GM23338 (cell line): Measurements from ENCODE around the gene SLC35D3. TPM values are rescaled to one million over a fixed set of nuclear protein-coding genes. Genes with fewer than 3 reads are reported as not detected.
"Not testable (repeated sequence)": the region's sequence is repeated elsewhere in the genome, so short reads cannot be mapped to it uniquely, and the experiment has no call there.

Experiments
- ATAC-seq: fragments of 200-7000 bp; cut with Tn5 transposase; 3 replicates; pipeline ENCODE4 v1.9.1; 2020
- DNase-seq: peaks from one replicate; pipeline ENCODE4 v3.0.0-alpha.2; 2015; ENCODE audit warnings: low spot score
- H2AFZ ChIP-seq: fragments of 200-600 bp; sonication (generic); 2 replicates; pipeline ENCODE4 v1.8.0; 2016; ENCODE audit warnings: antibody characterized with exemption, mild to moderate bottlenecking, moderate library complexity
- H3F3A ChIP-seq: fragments of 200-600 bp; sonication (generic); replicated peaks from 2 replicates; pipeline ENCODE4 v1.8.0; 2017; ENCODE audit warnings: antibody characterized with exemption, mixed run types, low read depth
- H3K27ac ChIP-seq: fragments of 200-600 bp; sonication (generic); 2 replicates; pipeline ENCODE4 v1.6.1; 2016; ENCODE audit warnings: low read depth
- H3K27me3 ChIP-seq: fragments of 200-600 bp; sonication (generic); 2 replicates; pipeline ENCODE4 v1.8.0; 2016; ENCODE audit warnings: mild to moderate bottlenecking, mixed run types, moderate library complexity; ENCODE audit not compliant: insufficient read depth
- H3K36me3 ChIP-seq: fragments of 200-600 bp; sonication (generic); 2 replicates; pipeline ENCODE4 v1.8.0; 2016; ENCODE audit warnings: mild to moderate bottlenecking; ENCODE audit not compliant: insufficient read depth
- H3K4me1 ChIP-seq: fragments of 200-600 bp; sonication (generic); 2 replicates; pipeline ENCODE4 v1.8.0; 2016; ENCODE audit warnings: mild to moderate bottlenecking, moderate library complexity; ENCODE audit not compliant: insufficient read depth
- H3K4me2 ChIP-seq: fragments of 200-600 bp; sonication (generic); 2 replicates; pipeline ENCODE4 v1.7.1; 2017; ENCODE audit warnings: mixed run types
- H3K4me3 ChIP-seq: fragments of 200-600 bp; sonication (generic); 2 replicates; pipeline ENCODE4 v1.6.1; 2016; ENCODE audit warnings: mixed run types
- H3K79me2 ChIP-seq: fragments of 200-600 bp; sonication (generic); replicated peaks from 2 replicates; pipeline ENCODE4 v1.8.0; 2017; ENCODE audit warnings: mild to moderate bottlenecking; ENCODE audit not compliant: insufficient read depth
- H3K9me2 ChIP-seq: fragments of 200-600 bp; sonication (generic); 2 replicates; pipeline ENCODE4 v1.8.0; 2017; ENCODE audit not compliant: insufficient read depth
- H4K20me1 ChIP-seq: fragments of 200-600 bp; sonication (generic); replicated peaks from 2 replicates; pipeline ENCODE4 v1.8.0; 2017; ENCODE audit warnings: mild to moderate bottlenecking; ENCODE audit not compliant: insufficient read depth
- H3K27ac Mint-ChIP-seq: 2 replicates; pipeline ENCODE4 v1.8.0; 2020; ENCODE audit warnings: inconsistent platforms, mild to moderate bottlenecking, moderate library complexity, mixed read lengths
- H3K27me3 Mint-ChIP-seq: 3 replicates; pipeline ENCODE4 v1.8.0; 2022; ENCODE audit warnings: low read depth, mild to moderate bottlenecking, moderate library complexity, mixed read lengths, inconsistent platforms; ENCODE audit not compliant: insufficient read depth, poor library complexity
- H3K36me3 Mint-ChIP-seq: 3 replicates; pipeline ENCODE4 v1.8.0; 2021; ENCODE audit warnings: low read depth, mild to moderate bottlenecking, inconsistent platforms, moderate library complexity, mixed read lengths
- H3K4me1 Mint-ChIP-seq: 3 replicates; pipeline ENCODE4 v1.8.0; 2020; ENCODE audit warnings: mild to moderate bottlenecking, inconsistent platforms, mixed read lengths
- H3K4me3 Mint-ChIP-seq: 3 replicates; pipeline ENCODE4 v1.8.0; 2021; ENCODE audit warnings: moderate library complexity, mild to moderate bottlenecking, inconsistent platforms, mixed read lengths
- H3K9me3 Mint-ChIP-seq: 3 replicates; pipeline ENCODE4 v1.8.0; 2020; ENCODE audit warnings: moderate library complexity, mild to moderate bottlenecking, inconsistent platforms, mixed read lengths
- CTCF ChIP-seq, 2 experiments: fragments of 200-600 bp in 1 of 2; sonication (generic) in 1 of 2; conservative IDR thresholded peaks; 2 replicates each; pipeline versions ENCODE4 v1.5.1 to v1.6.1; 2016 to 2017; ENCODE audit warnings: antibody characterized with exemption in 2 of 2, low read depth in 2 of 2, mild to moderate bottlenecking in 2 of 2, moderate library complexity in 1 of 2
- ETS1 ChIP-seq: IDR thresholded peaks from 2 replicates; pipeline ENCODE4 v1.6.1; 2016; ENCODE audit warnings: antibody characterized with exemption
- EZH2 ChIP-seq: fragments of 200-600 bp; sonication (generic); IDR thresholded peaks from one replicate; pipeline ENCODE4 v1.8.0; 2017; ENCODE audit warnings: antibody characterized with exemption, mild to moderate bottlenecking, low read depth; ENCODE audit not compliant: unreplicated experiment
- EZH2phosphoT487 ChIP-seq: fragments of 200-600 bp; sonication (generic); IDR thresholded peaks from one replicate; pipeline ENCODE4 v1.8.1; 2018; ENCODE audit warnings: antibody characterized with exemption; ENCODE audit not compliant: unreplicated experiment
- JUNB ChIP-seq: IDR thresholded peaks from one replicate; pipeline ENCODE4 v1.6.1; 2016; ENCODE audit warnings: antibody characterized with exemption; ENCODE audit not compliant: unreplicated experiment
- NANOG ChIP-seq: IDR thresholded peaks from 2 replicates; pipeline ENCODE4 v1.6.1; 2016; ENCODE audit warnings: antibody characterized with exemption, borderline replicate concordance
- ZNF114 ChIP-seq: fragments of 250-450 bp; sonication (Bioruptor Pico); IDR thresholded peaks from 2 replicates; pipeline ENCODE4 v1.5.0; 2020; ENCODE audit warnings: mild to moderate bottlenecking, moderate library complexity
- polyA plus RNA-seq: library from polyadenylated mRNA; unstranded; fragments of >200 nt; fragmentation: Nextera tagmentation; extraction: Ambion mirVana; gene quantifications from 2 replicates; pipeline ENCODE4 v1.2.1, GENCODE V29; 2016
- small RNA-seq: library from RNA; depleted of rRNA; stranded (forward); fragments of <200 nt; gene quantifications from one replicate; pipeline ENCODE3, GENCODE V24; 2014; ENCODE audit warnings: low replicate concordance
- total RNA-seq: library from RNA; depleted of rRNA; stranded (reverse); fragments of >200 nt; shearing (Covaris generic); gene quantifications from 2 replicates; pipeline ENCODE4 v1.2.3, GENCODE V29; 2014; rRNA removed

Gene SLC35D3
- total and polyA plus RNA-seq, 2 experiments from 2014 or later = 0.59 to 1.6 TPM

GRCh38 chr6:136971609-136972008, 49.5 kb downstream of the SLC35D3 start (continued):
- TF ChIP-seq CTCF (conservative IDR thresholded peaks at IDR 0.05; ENCODE audit: low read depth in 2 of 2) (no peak), ZNF114 (CRISPR knock-in tag) (no peak), ETS1 (no peak), NANOG (no peak), JUNB (no peak), EZH2phosphoT487 (no peak), EZH2 (no peak)

- not testable (repeated sequence) for H3K27me3 Mint-ChIP-seq, H3K27ac Mint-ChIP-seq, H3K36me3 Mint-ChIP-seq
Observed at GRCh38 chr6:136973781-136974180, 51.7 kb downstream of the SLC35D3 start.

More at GRCh38 chr6:136973781-136974180, 51.7 kb downstream of the SLC35D3 start:
- H3K4me3 Mint-ChIP-seq, H3K4me2 ChIP-seq, H3K36me3 ChIP-seq, H3K79me2 ChIP-seq, H4K20me1 ChIP-seq, DNase-seq, H3K27ac ChIP-seq, ATAC-seq, H3K4me3 ChIP-seq, H3K9me2 ChIP-seq, H3K27me3 ChIP-seq, H3F3A ChIP-seq, H3K9me3 Mint-ChIP-seq: not testable (repeated sequence)
- peaks cover 13% of the 10 kb centered on the region for H3K4me1 ChIP-seq
- peak overlapping the region; percentile 74 for H2AFZ ChIP-seq
- peaks cover 12% of the 10 kb centered on the region for H3K4me1 Mint-ChIP-seq

Small RNA genes lying within 50 kb of the gene (small RNA-seq; reads per million reads assigned to genes)
- gene RF00019 (not detected), gene RPL35AP3 (not detected)

Other genes with a start within 250 kb of the SLC35D3 start
- gene MAP3K5, start 129.8 kb upstream of the SLC35D3 start, total RNA-seq = 2.8 and 2.9 TPM in 2 replicates
- gene MAP3K5, start 129.8 kb upstream of the SLC35D3 start, polyA plus RNA-seq = 0.76 and 0.78 TPM in 2 replicates
- 13.5 and 24.1 TPM in 2 replicates for gene PEX7, start 99.7 kb upstream of the SLC35D3 start, total RNA-seq
- 11.8 and 12.4 TPM in 2 replicates for gene PEX7, start 99.7 kb upstream of the SLC35D3 start, polyA plus RNA-seq
- 2.4 and 3.5 TPM in 2 replicates for gene IL20RA, start 122.7 kb downstream of the SLC35D3 start, total RNA-seq
- gene IL20RA, start 122.7 kb downstream of the SLC35D3 start, polyA plus RNA-seq = 1.2 and 2.6 TPM in 2 replicates